ENCODE measurements around the gene MYL3. TPM values are rescaled to one million over a fixed set of nuclear protein-coding genes. Genes with fewer than 3 reads are reported as not detected.

The MYL3 gene
- total RNA-seq, 6 donors from 2014 or later, result 1.2 to 6.3 (median 2.6) TPM

- Histone ChIP-seq H3K27me3 (no peaks in the 10 kb centered on the region), H3K27ac (no peak overlapping the region), H3K36me3 (no peaks in the 10 kb centered on the region), H3K4me3 (no peak overlapping the region), H3K9me3 (no peaks in the 10 kb centered on the region), H3K4me1 (peaks cover 0 to 3% (median 0%) of the 10 kb centered on the region in 4 donors)
- 64 to 79% methylated on average over 10 of the region's 10 CpGs for WGBS, 2 donors
- ATAC-seq (ENCODE audit: low FRiP score in 2 of 2) (no peak), DNase-seq (peak in 1 of 2 donors; percentile 14)
- TF ChIP-seq POLR2AphosphoS5 (IDR thresholded peaks at IDR 0.05) (no peak), POLR2A (IDR thresholded peaks at IDR 0.05) (no peak), EP300 (IDR thresholded peaks at IDR 0.05) (no peak), CTCF (IDR thresholded peaks at IDR 0.05) (no peak)
Measured at GRCh38 chr3:46857485-46858341, 5.5 kb downstream of the MYL3 start.

- DNase-seq (peak; percentile 15 to 33), ATAC-seq (ENCODE audit: low FRiP score in 2 of 2) (no peak)
- no peaks in the 10 kb centered on the region for H3K9me3 ChIP-seq
- 89% methylated on average over 15 to 17 of the region's 17 CpGs for WGBS, 2 donors
- H3K36me3 ChIP-seq, result no peaks in the 10 kb centered on the region
- H3K4me3 ChIP-seq, result no peak overlapping the region
- TF ChIP-seq POLR2A (IDR thresholded peaks at IDR 0.05), result no peak
- no peak for TF ChIP-seq EP300 (IDR thresholded peaks at IDR 0.05)
- no peak for TF ChIP-seq POLR2AphosphoS5 (IDR thresholded peaks at IDR 0.05)
- no peak for TF ChIP-seq CTCF (IDR thresholded peaks at IDR 0.05)
- H3K4me1 ChIP-seq, result no peaks in the 10 kb centered on the region
- H3K27ac ChIP-seq, result no peak overlapping the region
- H3K27me3 ChIP-seq, result no peaks in the 10 kb centered on the region
Measured at GRCh38 chr3:46856576-46857471, 6.4 kb downstream of the MYL3 start.

GRCh38 chr3:46854555-46854991 lies 8.7 kb downstream of the MYL3 start:
- Histone ChIP-seq H3K4me1 (no peaks in the 10 kb centered on the region), H3K36me3 (no peaks in the 10 kb centered on the region), H3K9me3 (no peaks in the 10 kb centered on the region), H3K27me3 (no peaks in the 10 kb centered on the region), H3K4me3 (no peak overlapping the region), H3K27ac (no peak overlapping the region)
- ATAC-seq (ENCODE audit: low FRiP score in 2 of 2), result no peak
- WGBS, 2 donors, result 88 to 98% methylated on average over 4 to 5 of the region's 5 CpGs
- no peak for TF ChIP-seq EP300 (IDR thresholded peaks at IDR 0.05)
- DNase-seq, result peak in 1 of 2 donors; percentile 6

DNA sequence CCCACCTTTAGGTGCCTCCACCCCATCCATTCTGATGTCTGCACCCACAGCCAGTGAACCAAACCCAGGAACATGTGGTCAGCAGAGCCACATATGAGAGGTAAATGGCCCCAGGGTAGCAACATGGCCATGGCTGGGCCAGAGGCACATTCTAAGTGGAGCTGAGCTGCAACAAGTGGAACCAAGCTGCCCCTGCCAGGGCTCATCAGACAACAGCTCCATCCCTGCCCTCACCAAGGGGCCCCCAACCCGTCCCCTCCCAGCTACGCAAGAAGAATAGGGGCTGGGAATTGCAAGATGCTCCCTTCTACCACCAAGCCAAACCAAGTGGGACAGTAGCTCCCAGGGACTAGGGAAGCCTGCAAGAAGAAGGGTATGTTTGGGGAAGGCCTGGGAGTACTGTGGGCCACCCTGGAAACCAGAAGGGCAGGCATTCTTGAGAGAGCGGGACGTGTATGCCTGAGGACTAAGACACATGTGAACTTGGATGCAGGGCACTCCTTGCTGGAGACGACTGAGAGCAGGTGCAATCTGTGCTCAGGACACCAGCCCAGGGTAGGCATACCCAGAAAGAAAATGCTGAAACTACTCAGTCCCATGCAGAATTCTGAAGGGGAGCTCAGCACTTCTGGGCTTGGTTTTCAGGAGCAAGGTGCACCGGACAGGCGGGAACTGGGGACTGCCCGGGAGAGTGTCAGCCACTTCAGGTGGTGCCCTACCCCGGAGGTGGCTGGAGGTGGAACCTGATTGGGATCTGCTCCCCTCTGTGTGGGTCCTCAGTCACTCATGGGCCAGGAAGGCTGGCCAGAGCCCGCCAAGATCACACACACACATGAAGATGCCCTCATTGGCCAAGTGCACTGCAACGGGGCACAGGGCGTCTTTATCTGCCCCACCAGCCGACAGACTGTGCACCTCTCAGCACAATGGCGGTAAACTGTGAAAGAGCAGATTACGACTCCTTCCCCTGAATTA lies 9.5 kb downstream of the MYL3 start:
- no peaks in the 10 kb centered on the region for H3K4me1 ChIP-seq
- ATAC-seq (ENCODE audit: low FRiP score in 2 of 2), result no peak
- H3K27ac ChIP-seq, result no peak overlapping the region
- H3K36me3 ChIP-seq, result no peaks in the 10 kb centered on the region
- no peak overlapping the region for H3K4me3 ChIP-seq
- TF ChIP-seq CTCF (IDR thresholded peaks at IDR 0.05) (no peak), EP300 (IDR thresholded peaks at IDR 0.05) (no peak), POLR2A (IDR thresholded peaks at IDR 0.05) (no peak), POLR2AphosphoS5 (IDR thresholded peaks at IDR 0.05) (no peak)
- peak in 1 of 2 donors; percentile 15 for DNase-seq
- WGBS, 2 donors, result 83 to 85% methylated on average over 10 to 15 of the region's 15 CpGs
- H3K27me3 ChIP-seq, result no peaks in the 10 kb centered on the region
- H3K9me3 ChIP-seq, result no peaks in the 10 kb centered on the region
